OCI-LY1 (cell line): ENCODE measurements around the gene HS3ST2.

Experiments
- CTCF ChIP-seq: fragments of 200-600 bp; sonication (generic), shearing (Covaris generic); IDR thresholded peaks from 2 replicates; pipeline ENCODE4 v1.5.1; 2017; ENCODE audit warnings: mild to moderate bottlenecking, antibody characterized with exemption, low read length, moderate library complexity, mixed read lengths
- EZH2 ChIP-seq: fragments of 200-600 bp; sonication (generic), shearing (Covaris generic); IDR thresholded peaks from 2 replicates; pipeline ENCODE4 v1.8.0; 2017; ENCODE audit warnings: borderline replicate concordance, mixed run types, mild to moderate bottlenecking, antibody characterized with exemption, low read length, moderate library complexity, mixed read lengths

DNA sequence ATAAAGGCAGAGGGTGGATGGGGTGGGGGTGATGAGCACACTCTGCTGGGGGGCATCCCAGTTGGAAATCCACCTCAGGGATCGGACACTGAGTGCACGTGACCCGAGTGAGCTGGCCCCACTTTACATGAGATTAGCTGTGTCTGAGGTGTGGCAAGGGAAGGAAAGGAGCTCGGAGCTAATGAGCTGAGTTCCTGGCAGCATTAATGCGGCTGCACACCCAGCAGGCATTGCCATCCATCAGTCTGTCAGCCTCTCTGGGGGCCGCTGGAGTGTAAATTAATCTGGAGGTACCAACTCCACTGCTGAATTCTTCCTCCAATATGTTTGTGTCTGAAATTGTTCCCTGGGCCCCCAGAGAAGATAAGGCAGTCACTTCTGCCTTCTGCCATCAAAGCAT lies 65.5 kb downstream of the HS3ST2 start:
- TF ChIP-seq CTCF: no peak
- no peak for TF ChIP-seq EZH2
